Measurements from ENCODE around the gene PALB2. TPM values are rescaled to one million over a fixed set of nuclear protein-coding genes. Genes with fewer than 3 reads are reported as not detected.

Gene PALB2
- total and polyA plus RNA-seq, 9 of the 15 experiments (the other 6 are each of a cell fraction or from before 2014, with no cell fraction given): 7.0 to 25.8 (median 15.2) TPM

- 92% methylated on average over 3 of the region's 3 CpGs for WGBS (ENCODE audit: insufficient coverage, low coverage, missing lambda C conversion rate)
- POLR2A ChIA-PET: interaction anchor here (0.6 to 1.5 kb wide), 4 partner anchors 8 to 23 kb away, joined by 3 to 7 read pairs (median 4); no protein-coding TSS in a partner anchor
- no peak for DNase-seq (ENCODE audit: extremely low read depth in 1 of 4, low spot score in 3 of 4)
- H3K4me1 ChIP-seq (replicated peaks in 1 of 2; ENCODE audit: control insufficient read depth in 2 of 2, insufficient read depth in 2 of 2, low read length in 2 of 2): peaks cover 8 to 12% of the 10 kb centered on the region in 2 experiments; a peak in 3 of 5 replicates
- 0 out of 3 replicates have a peak overlapping the region, but pooled peaks have one; percentile 23 for H3K27ac ChIP-seq (ENCODE audit: extremely low read depth, low read depth, low read length)
- no peak overlapping the region for H3K4me3 ChIP-seq
- H3K36me3 ChIP-seq (ENCODE audit: control insufficient read depth, insufficient read depth, low read length): peaks cover 54% of the 10 kb centered on the region; the same call in 2 of the 3 replicates
- H3K9ac ChIP-seq (ENCODE audit: insufficient read depth in 1 of 2, low read depth in 2 of 2, low read length in 2 of 2): no peak overlapping the region
- H3K9me1 ChIP-seq (ENCODE audit: control insufficient read depth, insufficient read depth, low read length): no peaks in the 10 kb centered on the region
- H3K79me2 ChIP-seq (ENCODE audit: control insufficient read depth, insufficient read depth, low read length): peaks cover 49% of the 10 kb centered on the region
- H3K9me3 ChIP-seq (replicated peaks; ENCODE audit: control insufficient read depth, insufficient read depth, low read depth, low read length): no peaks in the 10 kb centered on the region
- TF ChIP-seq PTTG1 (tag; IDR thresholded peaks at IDR 0.05; ENCODE audit: low read depth) (no peak), SPI1 (IDR thresholded peaks at IDR 0.05; ENCODE audit: borderline replicate concordance, low read depth, low read length) (0 out of 2 replicates have a peak, but pooled peaks have one; percentile 5)
- BruUV-seq (replicated peaks): no TSS peak
- H2AFZ ChIP-seq (ENCODE audit: low read depth, low read length): no peak overlapping the region
- intact Hi-C loops (cut with micrococcal nuclease) (loop anchor here (10.0 kb wide), 2 partner anchors 120 to 170 kb away; no protein-coding TSS in a partner anchor), in situ Hi-C loops (cut with MboI) (no loop called here)
- no peak for FAIRE-seq
- H4K20me1 ChIP-seq (replicated peaks; ENCODE audit: control insufficient read depth, insufficient read depth, low read length): no peaks in the 10 kb centered on the region
- CTCF ChIA-PET (ENCODE audit: low intra/inter-chr PET ratio): no interaction called here
- ATAC-seq: no peak
- H3K4me2 ChIP-seq (ENCODE audit: insufficient read depth, low read length): no peak overlapping the region
- no peaks in the 10 kb centered on the region for H3K27me3 ChIP-seq (ENCODE audit: control insufficient read depth in 2 of 2, insufficient read depth in 2 of 2, low read length in 2 of 2)
Observed at GRCh38 chr16:23554536-23554935, 86.6 kb downstream of the PALB2 start.

Other genes starting within 250 kb of the PALB2 start
Only the 7 nearest of the 10 such genes appear.
- gene EARS2, start 84.0 kb downstream of the PALB2 start, total RNA-seq (2014; rRNA removed): 31.3 and 40.7 TPM in 2 replicates
- 38.2 and 42.1 TPM in 2 replicates for gene EARS2, start 84.0 kb downstream of the PALB2 start, total RNA-seq (2014; rRNA removed; fragmentation: Illumina TruSeq; extraction: Trizol)
- 39.9 and 41.7 TPM in 2 replicates for gene EARS2, start 84.0 kb downstream of the PALB2 start, total RNA-seq (2015; rRNA removed; fragmentation: Illumina TruSeq; extraction: Trizol)
- gene EARS2, start 84.0 kb downstream of the PALB2 start, total RNA-seq (2021): 35.7 and 35.9 TPM in 2 replicates
- 57.4 and 63.3 TPM in 2 replicates for gene EARS2, start 84.0 kb downstream of the PALB2 start, polyA plus RNA-seq (2011; rRNA removed)
- 46.6 and 58.6 TPM in 2 replicates for gene EARS2, start 84.0 kb downstream of the PALB2 start, polyA plus RNA-seq (2014; fragmentation: Illumina TruSeq; extraction: Trizol)
- 10 to 100 TPM; 17.6 to 20.4 TPM for gene EARS2, start 84.0 kb downstream of the PALB2 start, polyA plus RNA-seq (2014; fragmentation: Nextera tagmentation; extraction: Ambion mirVana)
- 36.3 and 43.2 TPM in 2 replicates for gene EARS2, start 84.0 kb downstream of the PALB2 start, polyA plus RNA-seq (2014; rRNA removed)
- gene UBFD1, start 83.6 kb downstream of the PALB2 start, total RNA-seq (2014; rRNA removed): 66.2 and 91.7 TPM in 2 replicates
- 31.0 and 34.6 TPM in 2 replicates for gene UBFD1, start 83.6 kb downstream of the PALB2 start, total RNA-seq (2014; rRNA removed; fragmentation: Illumina TruSeq; extraction: Trizol)
- 25.5 and 26.3 TPM in 2 replicates for gene UBFD1, start 83.6 kb downstream of the PALB2 start, total RNA-seq (2015; rRNA removed; fragmentation: Illumina TruSeq; extraction: Trizol)
- 65.6 and 68.1 TPM in 2 replicates for gene UBFD1, start 83.6 kb downstream of the PALB2 start, total RNA-seq (2021)
- 51.3 and 53.2 TPM in 2 replicates for gene UBFD1, start 83.6 kb downstream of the PALB2 start, polyA plus RNA-seq (2011; rRNA removed)
- 29.0 and 34.0 TPM in 2 replicates for gene UBFD1, start 83.6 kb downstream of the PALB2 start, polyA plus RNA-seq (2014; fragmentation: Illumina TruSeq; extraction: Trizol)
- gene UBFD1, start 83.6 kb downstream of the PALB2 start, polyA plus RNA-seq (2014; fragmentation: Nextera tagmentation; extraction: Ambion mirVana): 10 to 100 TPM; 10.7 to 11.0 TPM
- 47.9 and 58.8 TPM in 2 replicates for gene UBFD1, start 83.6 kb downstream of the PALB2 start, polyA plus RNA-seq (2014; rRNA removed)
- 355 and 382 TPM in 2 replicates for gene NDUFAB1, start 45.0 kb downstream of the PALB2 start, total RNA-seq (2014; rRNA removed)
- 234 and 245 TPM in 2 replicates for gene NDUFAB1, start 45.0 kb downstream of the PALB2 start, total RNA-seq (2014; rRNA removed; fragmentation: Illumina TruSeq; extraction: Trizol)
- gene NDUFAB1, start 45.0 kb downstream of the PALB2 start, total RNA-seq (2015; rRNA removed; fragmentation: Illumina TruSeq; extraction: Trizol): 215 and 235 TPM in 2 replicates
- gene NDUFAB1, start 45.0 kb downstream of the PALB2 start, total RNA-seq (2021): 238 and 260 TPM in 2 replicates
- gene NDUFAB1, start 45.0 kb downstream of the PALB2 start, polyA plus RNA-seq (2011; rRNA removed): 246 and 317 TPM in 2 replicates
- gene NDUFAB1, start 45.0 kb downstream of the PALB2 start, polyA plus RNA-seq (2014; fragmentation: Illumina TruSeq; extraction: Trizol): 143 and 182 TPM in 2 replicates
- gene NDUFAB1, start 45.0 kb downstream of the PALB2 start, polyA plus RNA-seq (2014; fragmentation: Nextera tagmentation; extraction: Ambion mirVana): 100 to 1,000 TPM; 123 to 240 TPM
- gene NDUFAB1, start 45.0 kb downstream of the PALB2 start, polyA plus RNA-seq (2014; rRNA removed): 481 and 558 TPM in 2 replicates
- gene DCTN5, start 156 bp upstream of the PALB2 start, total RNA-seq (2014; rRNA removed): 35.2 and 35.8 TPM in 2 replicates
- 75.9 and 84.3 TPM in 2 replicates for gene DCTN5, start 156 bp upstream of the PALB2 start, total RNA-seq (2014; rRNA removed; fragmentation: Illumina TruSeq; extraction: Trizol)
- 60.7 and 65.6 TPM in 2 replicates for gene DCTN5, start 156 bp upstream of the PALB2 start, total RNA-seq (2015; rRNA removed; fragmentation: Illumina TruSeq; extraction: Trizol)
- gene DCTN5, start 156 bp upstream of the PALB2 start, total RNA-seq (2021): 78.2 and 81.1 TPM in 2 replicates
- 109 and 149 TPM in 2 replicates for gene DCTN5, start 156 bp upstream of the PALB2 start, polyA plus RNA-seq (2011; rRNA removed)
- 88.7 and 97.0 TPM in 2 replicates for gene DCTN5, start 156 bp upstream of the PALB2 start, polyA plus RNA-seq (2014; fragmentation: Illumina TruSeq; extraction: Trizol)
- 100 to 1,000 TPM in 1 of 2 experiments, 10 to 100 TPM in 1; 45.2 to 123 TPM for gene DCTN5, start 156 bp upstream of the PALB2 start, polyA plus RNA-seq (2014; fragmentation: Nextera tagmentation; extraction: Ambion mirVana)
- 58.9 and 68.4 TPM in 2 replicates for gene DCTN5, start 156 bp upstream of the PALB2 start, polyA plus RNA-seq (2014; rRNA removed)
- 76.3 and 90.5 TPM in 2 replicates for gene PLK1, start 37.6 kb upstream of the PALB2 start, total RNA-seq (2014; rRNA removed)
- gene PLK1, start 37.6 kb upstream of the PALB2 start, total RNA-seq (2014; rRNA removed; fragmentation: Illumina TruSeq; extraction: Trizol): 36.9 and 45.2 TPM in 2 replicates
- gene PLK1, start 37.6 kb upstream of the PALB2 start, total RNA-seq (2015; rRNA removed; fragmentation: Illumina TruSeq; extraction: Trizol): 35.5 and 35.6 TPM in 2 replicates
- 139 and 152 TPM in 2 replicates for gene PLK1, start 37.6 kb upstream of the PALB2 start, total RNA-seq (2021)
- gene PLK1, start 37.6 kb upstream of the PALB2 start, polyA plus RNA-seq (2011; rRNA removed): 45.5 and 105 TPM in 2 replicates
- 169 and 212 TPM in 2 replicates for gene PLK1, start 37.6 kb upstream of the PALB2 start, polyA plus RNA-seq (2014; fragmentation: Illumina TruSeq; extraction: Trizol)
- gene PLK1, start 37.6 kb upstream of the PALB2 start, polyA plus RNA-seq (2014; fragmentation: Nextera tagmentation; extraction: Ambion mirVana): 10 to 100 TPM; 13.6 to 24.8 TPM
- gene PLK1, start 37.6 kb upstream of the PALB2 start, polyA plus RNA-seq (2014; rRNA removed): 72.2 and 87.6 TPM in 2 replicates
- 1.5 and 2.1 TPM in 2 replicates for gene ERN2, start 71.9 kb upstream of the PALB2 start, total RNA-seq (2014; rRNA removed)
- 0.67 and 0.69 TPM in 2 replicates for gene ERN2, start 71.9 kb upstream of the PALB2 start, total RNA-seq (2014; rRNA removed; fragmentation: Illumina TruSeq; extraction: Trizol)
- gene ERN2, start 71.9 kb upstream of the PALB2 start, total RNA-seq (2015; rRNA removed; fragmentation: Illumina TruSeq; extraction: Trizol): 1.0 TPM in 1 of 2 replicates, not detected in the other
- gene ERN2, start 71.9 kb upstream of the PALB2 start, total RNA-seq (2021): 0.22 and 0.36 TPM in 2 replicates
- gene ERN2, start 71.9 kb upstream of the PALB2 start, polyA plus RNA-seq (2011; rRNA removed): 0.12 and 0.33 TPM in 2 replicates
- not detected in 2 replicates for gene ERN2, start 71.9 kb upstream of the PALB2 start, polyA plus RNA-seq (2014; fragmentation: Illumina TruSeq; extraction: Trizol)
- gene ERN2, start 71.9 kb upstream of the PALB2 start, polyA plus RNA-seq (2014; fragmentation: Nextera tagmentation; extraction: Ambion mirVana): not detected
- gene ERN2, start 71.9 kb upstream of the PALB2 start, polyA plus RNA-seq (2014; rRNA removed): 0.07 TPM in 1 of 2 replicates, not detected in the other
- 0.50 and 1.1 TPM in 2 replicates for gene CHP2, start 113.7 kb upstream of the PALB2 start, total RNA-seq (2014; rRNA removed)
- gene CHP2, start 113.7 kb upstream of the PALB2 start, total RNA-seq (2014; rRNA removed; fragmentation: Illumina TruSeq; extraction: Trizol): 0.80 and 0.83 TPM in 2 replicates
- 0.76 and 0.87 TPM in 2 replicates for gene CHP2, start 113.7 kb upstream of the PALB2 start, total RNA-seq (2015; rRNA removed; fragmentation: Illumina TruSeq; extraction: Trizol)
- gene CHP2, start 113.7 kb upstream of the PALB2 start, total RNA-seq (2021): 0.95 and 1.1 TPM in 2 replicates
- 0.43 and 0.85 TPM in 2 replicates for gene CHP2, start 113.7 kb upstream of the PALB2 start, polyA plus RNA-seq (2011; rRNA removed)
- gene CHP2, start 113.7 kb upstream of the PALB2 start, polyA plus RNA-seq (2014; fragmentation: Illumina TruSeq; extraction: Trizol): 0.78 and 1.1 TPM in 2 replicates
- gene CHP2, start 113.7 kb upstream of the PALB2 start, polyA plus RNA-seq (2014; fragmentation: Nextera tagmentation; extraction: Ambion mirVana): under 1 TPM; 0.23 to 0.45 TPM
- gene CHP2, start 113.7 kb upstream of the PALB2 start, polyA plus RNA-seq (2014; rRNA removed): 1.1 and 1.2 TPM in 2 replicates

All from K562 (cell line).